ENCODE data around the gene HTT-AS.

DNA sequence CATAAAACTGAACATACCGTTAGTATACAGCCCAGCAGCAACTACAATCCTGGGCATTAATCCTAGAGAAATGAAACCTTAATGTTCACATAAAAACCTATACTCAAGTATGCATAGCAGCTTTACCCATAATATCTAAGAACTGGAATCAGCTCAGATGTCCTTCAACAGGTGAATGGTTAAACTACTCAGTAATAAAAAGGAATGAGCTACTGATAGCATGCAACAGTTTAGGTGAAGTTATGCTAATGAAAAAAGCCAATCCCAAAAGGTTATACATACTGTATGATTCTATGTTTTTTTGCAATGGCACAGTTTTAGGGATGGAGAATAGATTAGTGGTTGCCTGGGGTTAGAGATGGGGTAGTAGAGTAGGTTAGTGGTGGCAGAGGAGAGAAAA, 9.4 kb upstream of the HTT-AS start:
- TF ChIP-seq EZH2phosphoT487 (IDR thresholded peaks at IDR 0.05; ENCODE audit: insufficient read depth, low read depth) (no peak), EZH2 (IDR thresholded peaks at IDR 0.05; ENCODE audit: insufficient read depth, poor library complexity, severe bottlenecking) (no peak)
